Body of pancreas (tissue), 4 donors: ENCODE results near the gene EGR1. TPM values are rescaled to one million over a fixed set of nuclear protein-coding genes. Genes with fewer than 3 reads are reported as not detected.
"Not testable (repeated sequence)": the region's sequence is repeated elsewhere in the genome, so short reads cannot be mapped to it uniquely, and the experiment has no call there.

Experiments used
- ATAC-seq: fragments of 150-250 bp; one replicate; pipeline ENCODE4 v1.9.1; 2016
- DNase-seq, 4 donors: peaks; one replicate each; pipeline ENCODE4 v3.0.0-alpha.2; 2019
- H3K27ac ChIP-seq, 4 donors: fragments of 200-600 bp; sonication (generic); 1 replicate in 3 of 4; 2 replicates in 1 of 4; pipeline versions ENCODE4 v1.5.1 to v1.6.1; 2016 to 2019; ENCODE audit warnings: mild to moderate bottlenecking in 1 of 4, mixed read lengths in 1 of 4, moderate library complexity in 1 of 4
- H3K27me3 ChIP-seq, 2 donors: fragments of 200-600 bp; sonication (generic); one replicate each; pipeline ENCODE4 v1.6.0; 2016; ENCODE audit warnings: mild to moderate bottlenecking in 1 of 2
- H3K36me3 ChIP-seq, 2 donors: fragments of 200-600 bp; sonication (generic); replicated peaks in 1 of 2; 2 replicates each; pipeline ENCODE4 v1.5.1; 2016; ENCODE audit warnings: low read depth in 2 of 2; ENCODE audit not compliant: insufficient read depth in 1 of 2
- H3K4me1 ChIP-seq: fragments of 200-600 bp; sonication (generic); one replicate; pipeline ENCODE4 v1.6.0; 2016
- H3K4me3 ChIP-seq, 2 donors: fragments of 200-600 bp; sonication (generic); 1 replicate in 1 of 2; 2 replicates in 1 of 2; pipeline ENCODE4 v1.5.1; 2016 to 2019
- H3K9me3 ChIP-seq, 3 donors: fragments of 200-600 bp; sonication (generic); 1 replicate in 2 of 3; 2 replicates in 1 of 3; pipeline ENCODE4 v1.5.1; 2016
- POLR2A ChIP-seq, 3 donors: fragments of 450-650 bp; IDR thresholded peaks; one replicate each; pipeline ENCODE4 v1.6.1; 2016; ENCODE audit warnings: antibody characterized with exemption in 3 of 3, mild to moderate bottlenecking in 2 of 3
- WGBS, 2 donors: methylation state at CpG; one replicate each; pipeline ENCODE4 v1.1.5; 2017; 5-methylcytosine and 5-hydroxymethylcytosine counted together
- intact Hi-C: fragments of 100-400 bp; cut with DNase I; formaldehyde crosslinking; loops from one replicate; pipeline ENCODE4 v1.15.1; 2023
- total RNA-seq, 2 donors: library from RNA; depleted of rRNA; stranded (reverse); fragments of >200 nt; gene quantifications; one replicate each; pipeline ENCODE4 v1.1.0, GENCODE V29; 2016
- TF ChIP-seq, protein P1 (sequence below), 7 experiments: fragments of 450-650 bp in 4 of 7; fragments of 200-600 bp in 3 of 7; sonication (generic) in 3 of 7; IDR thresholded peaks; one replicate each; pipeline ENCODE4 v1.5.1; 2016 to 2019; ENCODE audit warnings: antibody characterized with exemption in 7 of 7

EGR1 gene
- total RNA-seq, 2 donors from 2014 or later, result 51.1 to 139 TPM

- H3K27ac ChIP-seq, result peak overlapping the region in 1 of 4 donors; percentile 18
- TF ChIP-seq POLR2A (IDR thresholded peaks at IDR 0.05), result peak in 1 of 3 donors; percentile 3
- TF ChIP-seq, protein P1, sequence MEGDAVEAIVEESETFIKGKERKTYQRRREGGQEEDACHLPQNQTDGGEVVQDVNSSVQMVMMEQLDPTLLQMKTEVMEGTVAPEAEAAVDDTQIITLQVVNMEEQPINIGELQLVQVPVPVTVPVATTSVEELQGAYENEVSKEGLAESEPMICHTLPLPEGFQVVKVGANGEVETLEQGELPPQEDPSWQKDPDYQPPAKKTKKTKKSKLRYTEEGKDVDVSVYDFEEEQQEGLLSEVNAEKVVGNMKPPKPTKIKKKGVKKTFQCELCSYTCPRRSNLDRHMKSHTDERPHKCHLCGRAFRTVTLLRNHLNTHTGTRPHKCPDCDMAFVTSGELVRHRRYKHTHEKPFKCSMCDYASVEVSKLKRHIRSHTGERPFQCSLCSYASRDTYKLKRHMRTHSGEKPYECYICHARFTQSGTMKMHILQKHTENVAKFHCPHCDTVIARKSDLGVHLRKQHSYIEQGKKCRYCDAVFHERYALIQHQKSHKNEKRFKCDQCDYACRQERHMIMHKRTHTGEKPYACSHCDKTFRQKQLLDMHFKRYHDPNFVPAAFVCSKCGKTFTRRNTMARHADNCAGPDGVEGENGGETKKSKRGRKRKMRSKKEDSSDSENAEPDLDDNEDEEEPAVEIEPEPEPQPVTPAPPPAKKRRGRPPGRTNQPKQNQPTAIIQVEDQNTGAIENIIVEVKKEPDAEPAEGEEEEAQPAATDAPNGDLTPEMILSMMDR (IDR thresholded peaks at IDR 0.05), result peak; percentile 47 to 89 (median 85)
- H3K36me3 ChIP-seq, result peaks cover 0 to 6% of the 10 kb centered on the region in 2 donors
- H3K4me3 ChIP-seq, result no peak overlapping the region
- H3K4me1 ChIP-seq, result peaks cover 17% of the 10 kb centered on the region
- no peaks in the 10 kb centered on the region for H3K9me3 ChIP-seq
- ATAC-seq (peak; percentile 84), DNase-seq (peak; percentile 38 to 61 (median 55))
- H3K27me3 ChIP-seq, result no peaks in the 10 kb centered on the region
- intact Hi-C loops, result loop anchor here (5.0 kb wide), 1 partner anchor 46 kb away; no protein-coding TSS in a partner anchor
- 18 to 23% methylated on average over 6 of the region's 6 CpGs for WGBS, 2 donors
Measured at GRCh38 chr5:138503487-138504270, 38.4 kb downstream of the EGR1 start.

DNA sequence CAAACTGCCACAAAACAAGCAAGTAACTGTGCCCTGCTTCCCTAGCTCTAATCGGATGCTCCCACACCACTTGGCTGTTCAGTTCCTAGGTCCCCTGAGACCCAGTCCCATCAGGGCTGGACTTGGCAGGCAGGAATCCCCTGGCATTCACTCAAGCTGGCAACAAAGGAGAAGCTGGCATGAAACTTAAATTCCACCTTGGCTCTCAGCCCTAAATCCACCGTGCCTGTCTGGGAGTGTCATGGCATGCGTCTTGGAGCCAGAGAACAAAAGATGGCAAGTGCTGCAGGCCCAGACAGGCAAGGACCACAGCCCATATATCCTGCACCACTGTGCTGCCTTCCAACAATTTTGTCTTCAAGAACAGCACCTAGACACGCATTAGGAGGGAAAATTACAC lies 39.5 kb downstream of the EGR1 start:
- TF ChIP-seq POLR2A (IDR thresholded peaks at IDR 0.05), result no peak
- TF ChIP-seq, protein P1 (IDR thresholded peaks at IDR 0.05), result no peak
- ATAC-seq (peak; percentile 58), DNase-seq (peak; percentile 47 to 72 (median 52))
- H3K27ac ChIP-seq, result peak overlapping the region in 2 of 4 donors; percentile 17 to 18
- no peaks in the 10 kb centered on the region for H3K27me3 ChIP-seq
- WGBS, 2 donors, result 26 to 30% methylated on average over 2 to 4 of the region's 4 CpGs
- no peak overlapping the region for H3K4me3 ChIP-seq
- H3K36me3 ChIP-seq, result peaks cover 0 to 10% of the 10 kb centered on the region in 2 donors
- intact Hi-C loops, result loop anchor here (5.0 kb wide), 1 partner anchor 47 kb away; no protein-coding TSS in a partner anchor
- H3K4me1 ChIP-seq, result peaks cover 17% of the 10 kb centered on the region
- no peaks in the 10 kb centered on the region for H3K9me3 ChIP-seq

- peaks cover 17% of the 10 kb centered on the region for H3K4me1 ChIP-seq
- H3K36me3 ChIP-seq, result peaks cover 0 to 16% of the 10 kb centered on the region in 2 donors
- H3K9me3 ChIP-seq, result no peaks in the 10 kb centered on the region
- intact Hi-C loops, result no loop called here
- H3K27ac ChIP-seq, result no peak overlapping the region
- no peak for DNase-seq
- no peak for TF ChIP-seq POLR2A (IDR thresholded peaks at IDR 0.05)
- TF ChIP-seq, protein P1 (IDR thresholded peaks at IDR 0.05), result no peak
- WGBS, 2 donors, result 78 to 82% methylated on average over 10 of the region's 10 CpGs
- no peak for ATAC-seq
- H3K27me3 ChIP-seq, result no peaks in the 10 kb centered on the region
- H3K4me3 ChIP-seq, result no peak overlapping the region
Measured at GRCh38 chr5:138506370-138507306, 41.4 kb downstream of the EGR1 start.

DNA sequence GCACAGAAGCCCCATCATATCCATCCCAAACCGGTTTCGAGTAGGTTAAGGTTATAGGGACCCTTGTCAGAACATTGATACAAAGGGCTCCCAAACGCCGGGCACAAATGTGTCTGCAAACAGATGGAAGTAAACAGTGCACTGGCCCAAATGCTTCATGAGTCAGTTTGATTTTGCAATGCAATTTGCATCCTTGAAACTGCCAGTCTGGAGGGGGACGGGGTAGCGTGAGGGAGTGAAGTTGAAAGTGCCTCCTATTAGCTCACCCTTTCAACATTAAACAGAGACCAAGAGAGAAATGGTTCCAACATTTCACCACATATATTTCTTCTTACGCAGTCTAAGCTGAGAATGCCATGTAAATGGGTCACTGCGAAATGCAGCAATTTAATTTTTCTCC lies 42.2 kb downstream of the EGR1 start:
- Histone ChIP-seq H3K4me1 (peaks cover 17% of the 10 kb centered on the region), H3K36me3 (peaks cover 0 to 16% of the 10 kb centered on the region in 2 donors)
- ATAC-seq, DNase-seq, intact Hi-C loops, H3K9me3 ChIP-seq, H3K27me3 ChIP-seq, H3K27ac ChIP-seq, H3K4me3 ChIP-seq: not testable (repeated sequence)
- 75 to 87% methylated on average over 8 of the region's 8 CpGs for WGBS, 2 donors

DNA sequence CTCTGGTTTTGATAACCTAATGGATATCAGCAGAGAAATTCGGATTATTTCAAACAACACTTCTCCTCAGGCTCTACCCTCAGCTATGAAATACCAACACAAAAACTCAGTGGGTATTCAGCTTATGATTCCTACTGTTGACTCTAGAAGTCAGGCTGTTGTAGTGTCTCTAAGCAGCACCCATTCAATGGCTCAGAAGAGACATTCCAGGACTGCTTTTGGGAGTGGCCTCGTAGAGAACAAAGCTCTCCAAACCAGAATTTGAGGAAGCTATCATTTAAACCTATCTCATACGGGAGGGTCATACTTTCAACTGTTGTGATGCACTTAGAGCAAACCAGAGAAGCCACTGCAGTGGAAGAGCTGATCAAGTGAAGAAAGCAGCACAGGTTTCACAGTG lies 43.7 kb downstream of the EGR1 start:
- Histone ChIP-seq H3K36me3 (peaks cover 0 to 22% of the 10 kb centered on the region in 2 donors), H3K27me3 (no peaks in the 10 kb centered on the region), H3K4me1 (peaks cover 14% of the 10 kb centered on the region), H3K27ac (no peak overlapping the region), H3K9me3 (no peaks in the 10 kb centered on the region), H3K4me3 (no peak overlapping the region)
- TF ChIP-seq, protein P1 (IDR thresholded peaks at IDR 0.05), result no peak
- no peak for TF ChIP-seq POLR2A (IDR thresholded peaks at IDR 0.05)
- intact Hi-C loops, result no loop called here
- DNase-seq, result no peak
- WGBS, 2 donors, result 63 to 74% methylated on average over 3 of the region's 3 CpGs
- ATAC-seq, result no peak
